ENCODE results near the gene DTX2.

DNA sequence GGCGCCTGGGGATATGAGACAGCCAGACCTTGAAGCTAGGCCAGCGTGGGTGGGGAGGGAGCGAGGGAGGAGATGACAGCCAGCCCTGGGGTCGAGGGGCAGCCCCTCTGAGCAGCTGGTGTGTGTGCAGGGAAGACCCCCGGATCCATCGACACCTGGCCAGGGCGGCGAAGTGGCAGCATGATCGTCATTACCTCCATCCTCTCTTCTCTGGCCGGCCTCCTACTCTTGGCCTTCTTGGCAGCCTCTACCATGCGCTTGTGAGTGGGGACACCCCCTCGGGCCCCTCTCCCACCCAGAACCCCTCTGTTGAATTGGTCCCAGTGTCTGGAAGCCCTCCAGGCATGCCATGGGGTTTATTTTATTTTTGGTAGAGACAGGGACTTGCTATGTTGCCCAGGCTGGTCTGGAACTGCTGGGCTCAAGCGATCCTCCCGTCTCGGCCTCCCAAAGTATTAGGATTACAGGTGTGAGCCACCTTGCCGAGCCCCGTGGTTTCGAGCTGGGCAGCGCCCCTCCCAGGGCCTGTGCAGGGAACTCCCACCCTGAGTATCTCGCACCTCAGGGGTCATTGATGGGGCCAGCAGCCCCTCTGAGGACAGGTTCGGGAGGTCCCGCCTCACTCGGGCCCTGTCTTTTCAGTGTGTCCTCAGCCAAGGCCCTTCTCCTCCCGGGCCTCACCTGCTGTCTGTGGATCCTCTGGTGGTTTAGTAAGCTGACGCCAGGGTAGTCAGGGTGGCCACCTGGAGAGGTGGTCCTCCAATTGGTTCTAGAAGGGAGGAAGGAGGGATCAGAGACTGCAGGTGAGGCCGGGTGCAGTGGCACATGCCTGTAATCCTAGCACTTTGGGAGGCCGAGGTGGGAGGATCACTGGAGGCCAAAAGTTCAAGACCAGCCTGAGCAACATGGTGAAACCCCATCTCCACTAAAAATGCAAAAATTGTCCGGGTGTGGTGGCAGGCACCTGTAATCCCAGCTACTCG, 52.6 kb downstream of the DTX2 start:
- TF ChIP-seq, protein P1, sequence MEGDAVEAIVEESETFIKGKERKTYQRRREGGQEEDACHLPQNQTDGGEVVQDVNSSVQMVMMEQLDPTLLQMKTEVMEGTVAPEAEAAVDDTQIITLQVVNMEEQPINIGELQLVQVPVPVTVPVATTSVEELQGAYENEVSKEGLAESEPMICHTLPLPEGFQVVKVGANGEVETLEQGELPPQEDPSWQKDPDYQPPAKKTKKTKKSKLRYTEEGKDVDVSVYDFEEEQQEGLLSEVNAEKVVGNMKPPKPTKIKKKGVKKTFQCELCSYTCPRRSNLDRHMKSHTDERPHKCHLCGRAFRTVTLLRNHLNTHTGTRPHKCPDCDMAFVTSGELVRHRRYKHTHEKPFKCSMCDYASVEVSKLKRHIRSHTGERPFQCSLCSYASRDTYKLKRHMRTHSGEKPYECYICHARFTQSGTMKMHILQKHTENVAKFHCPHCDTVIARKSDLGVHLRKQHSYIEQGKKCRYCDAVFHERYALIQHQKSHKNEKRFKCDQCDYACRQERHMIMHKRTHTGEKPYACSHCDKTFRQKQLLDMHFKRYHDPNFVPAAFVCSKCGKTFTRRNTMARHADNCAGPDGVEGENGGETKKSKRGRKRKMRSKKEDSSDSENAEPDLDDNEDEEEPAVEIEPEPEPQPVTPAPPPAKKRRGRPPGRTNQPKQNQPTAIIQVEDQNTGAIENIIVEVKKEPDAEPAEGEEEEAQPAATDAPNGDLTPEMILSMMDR (IDR thresholded peaks at IDR 0.05): no peak
- TF ChIP-seq POLR2AphosphoS5 (IDR thresholded peaks at IDR 0.05) (no peak), EP300 (IDR thresholded peaks at IDR 0.05) (no peak), POLR2A (IDR thresholded peaks at IDR 0.05) (no peak)
